GM12874 (cell line): ENCODE data around the gene DAB2IP.

ENCODE experiments used
- CTCF ChIP-seq: IDR thresholded peaks from 2 replicates; pipeline ENCODE4 v1.5.1; 2011; ENCODE audit warnings: low read depth, mild to moderate bottlenecking, control low read depth, low read length, moderate library complexity; ENCODE audit not compliant: insufficient read depth

The DAB2IP gene

GRCh38 chr9:121651295-121652020 is at the start of gene DAB2IP:
DAB2IP (plus strand) TSS chr9:121651634; CDS start chr9:121651776, 142 bp downstream.
- no peak for TF ChIP-seq CTCF

- TF ChIP-seq CTCF = no peak
Observed at GRCh38 chr9:121603028-121603427, 48.4 kb upstream of the DAB2IP start.

GRCh38 chr9:121604242-121604641 is 47.2 kb upstream of the DAB2IP start:
- TF ChIP-seq CTCF = no peak

GRCh38 chr9:121604654-121605053 is 46.8 kb upstream of the DAB2IP start:
- TF ChIP-seq CTCF = no peak

- no peak for TF ChIP-seq CTCF
Observed at GRCh38 chr9:121607434-121608167, 43.8 kb upstream of the DAB2IP start.

GRCh38 chr9:121608168-121608853 is 43.1 kb upstream of the DAB2IP start:
- TF ChIP-seq CTCF = no peak
